ENCODE results near the gene MAGT1. TPM values are rescaled to one million over a fixed set of nuclear protein-coding genes. Genes with fewer than 3 reads are reported as not detected.
"Not testable (repeated sequence)": the region's sequence is repeated elsewhere in the genome, so short reads cannot be mapped to it uniquely, and the experiment has no call there.

The MAGT1 gene
- total RNA-seq (2014; rRNA removed; shearing (Covaris generic)) (25.3 and 49.2 TPM in 2 replicates), total RNA-seq (2022) (30.2 and 38.7 TPM in 2 replicates), Bru-seq, nascent RNA (percentile 70 among the genes with signal in this experiment), BruChase-seq, experiment 1, labeled RNA remaining after a 6-hour chase (percentile 82 among the genes with signal in this experiment), BruChase-seq, experiment 2, labeled RNA remaining after a 2-hour chase (percentile 70 among the genes with signal in this experiment)
- long read RNA-seq, full-length matches to known transcripts, result 2 of 4 reads
- long read RNA-seq, partial matches to known transcripts, result 0 of 4 reads
- long read RNA-seq, other reads (novel, unspliced or antisense), result 2 of 4 reads

GRCh38 chrX:77894921-77895886, at the start of gene MAGT1:
TSS of gene MAGT1 (minus strand) at chrX:77895435. CDS start at chrX:77895410, 25 bp downstream.
- Histone ChIP-seq H2AFZ (ENCODE audit: low read length) (peak within 1 kb of the TSS; percentile 69; the same call in 1 of the 2 replicates), H3K36me3 (ENCODE audit: insufficient read depth, low read length) (peaks cover 7% of the 10 kb centered on the region), H3K4me3 (ENCODE audit: low read depth, low read length, poor library complexity, severe bottlenecking) (peak within 1 kb of the TSS; percentile 87), H3K4me1 (ENCODE audit: insufficient read depth, low read length, poor library complexity, severe bottlenecking) (peaks cover 9% of the 10 kb centered on the region), H3K9me2 (ENCODE audit: insufficient read depth, low read length) (no peaks in the 10 kb centered on the region), H4K20me1 (ENCODE audit: insufficient read depth, low read length) (no peaks in the 10 kb centered on the region), H3K9me3 (ENCODE audit: low read length) (no peaks in the 10 kb centered on the region), H3K4me2 (ENCODE audit: low read length) (peak within 1 kb of the TSS; percentile 67), H3K79me2 (ENCODE audit: insufficient read depth, low read depth, low read length) (peaks cover 57% of the 10 kb centered on the region), H3K27ac (ENCODE audit: low read depth, low read length, poor library complexity, severe bottlenecking) (peak within 1 kb of the TSS; percentile 83)
- peak; percentile 95 for DNase-seq (ENCODE audit: low spot score)
- TSS peak; percentile 82 for BruUV-seq (replicated peaks)
- intact Hi-C loops (cut with micrococcal nuclease; ENCODE audit: unreplicated experiment), result loop anchor here (5.0 to 10.0 kb wide), 3 partner anchors 110 to 1750 kb away; partner anchors contain the start of genes ATRX and P2RY10
- POLR2A ChIA-PET, result interaction anchor here (0.6 to 1.7 kb wide), 7 partner anchors 11 to 955 kb away, joined by 3 to 6 read pairs (median 3); no protein-coding TSS in a partner anchor
- TF ChIP-seq EZH2phosphoT487 (IDR thresholded peaks at IDR 0.05; ENCODE audit: borderline replicate concordance, low read depth, low read length) (no peak), CTCF (conservative IDR thresholded peaks at IDR 0.05; ENCODE audit: low read length) (no peak; the same call in 1 of the 2 replicates)
- CTCF ChIA-PET (ENCODE audit: unreplicated experiment), result no interaction called here

- DNase-seq (ENCODE audit: low spot score); H2AFZ ChIP-seq (ENCODE audit: low read length); intact Hi-C loops (cut with micrococcal nuclease; ENCODE audit: unreplicated experiment); BruUV-seq (replicated peaks); H3K27ac ChIP-seq (ENCODE audit: low read depth, low read length, poor library complexity, severe bottlenecking); H3K9me2 ChIP-seq (ENCODE audit: insufficient read depth, low read length); POLR2A ChIA-PET; H3K4me3 ChIP-seq (ENCODE audit: low read depth, low read length, poor library complexity, severe bottlenecking); H3K9me3 ChIP-seq (ENCODE audit: low read length); H3K79me2 ChIP-seq (ENCODE audit: insufficient read depth, low read depth, low read length); H3K36me3 ChIP-seq (ENCODE audit: insufficient read depth, low read length); H3K4me2 ChIP-seq (ENCODE audit: low read length); CTCF ChIA-PET (ENCODE audit: unreplicated experiment); H4K20me1 ChIP-seq (ENCODE audit: insufficient read depth, low read length): not testable (repeated sequence)
- peaks cover 17% of the 10 kb centered on the region for H3K4me1 ChIP-seq (ENCODE audit: insufficient read depth, low read length, poor library complexity, severe bottlenecking)
These were observed 49.8 kb upstream of the MAGT1 start for GRCh38 chrX:77945031-77945430.

GRCh38 chrX:77938083-77938680, 42.9 kb upstream of the MAGT1 start:
- intact Hi-C loops (cut with micrococcal nuclease; ENCODE audit: unreplicated experiment), result no loop called here
- Histone ChIP-seq H3K36me3 (ENCODE audit: insufficient read depth, low read length) (no peaks in the 10 kb centered on the region), H3K79me2 (ENCODE audit: insufficient read depth, low read depth, low read length) (no peaks in the 10 kb centered on the region), H3K4me3 (ENCODE audit: low read depth, low read length, poor library complexity, severe bottlenecking) (no peak overlapping the region), H3K4me2 (ENCODE audit: low read length) (no peak overlapping the region), H3K4me1 (ENCODE audit: insufficient read depth, low read length, poor library complexity, severe bottlenecking) (peaks cover 12% of the 10 kb centered on the region), H3K27ac (ENCODE audit: low read depth, low read length, poor library complexity, severe bottlenecking) (no peak overlapping the region), H4K20me1 (ENCODE audit: insufficient read depth, low read length) (no peaks in the 10 kb centered on the region), H2AFZ (ENCODE audit: low read length) (no peak overlapping the region), H3K9me3 (ENCODE audit: low read length) (no peaks in the 10 kb centered on the region), H3K9me2 (ENCODE audit: insufficient read depth, low read length) (no peaks in the 10 kb centered on the region)
- CTCF ChIA-PET (ENCODE audit: unreplicated experiment), result no interaction called here
- no peak for DNase-seq (ENCODE audit: low spot score)
- POLR2A ChIA-PET, result interaction anchor here (0.7 kb wide), 1 partner anchor 301 kb away, joined by 3 read pairs; no protein-coding TSS in a partner anchor
- BruUV-seq (replicated peaks), result no TSS peak
- TF ChIP-seq EZH2phosphoT487 (IDR thresholded peaks at IDR 0.05; ENCODE audit: borderline replicate concordance, low read depth, low read length), result no peak
- TF ChIP-seq CTCF (conservative IDR thresholded peaks at IDR 0.05; ENCODE audit: low read length), result no peak
